ENCODE results near the gene HTT.

DNA sequence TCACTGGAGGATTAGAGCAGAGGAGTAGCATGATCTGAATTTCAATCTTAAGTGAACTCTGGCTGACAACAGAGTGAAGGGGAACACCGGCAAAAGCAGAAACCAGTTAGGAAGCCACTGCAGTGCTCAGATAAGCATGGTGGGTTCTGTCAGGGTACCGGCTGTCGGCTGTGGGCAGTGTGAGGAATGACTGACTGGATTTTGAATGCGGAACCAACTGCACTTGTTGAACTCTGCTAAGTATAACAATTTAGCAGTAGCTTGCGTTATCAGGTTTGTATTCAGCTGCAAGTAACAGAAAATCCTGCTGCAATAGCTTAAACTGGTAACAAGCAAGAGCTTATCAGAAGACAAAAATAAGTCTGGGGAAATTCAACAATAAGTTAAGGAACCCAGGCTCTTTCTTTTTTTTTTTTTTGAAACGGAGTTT lies 5.2 kb downstream of the HTT start:
- TF ChIP-seq, protein P1, sequence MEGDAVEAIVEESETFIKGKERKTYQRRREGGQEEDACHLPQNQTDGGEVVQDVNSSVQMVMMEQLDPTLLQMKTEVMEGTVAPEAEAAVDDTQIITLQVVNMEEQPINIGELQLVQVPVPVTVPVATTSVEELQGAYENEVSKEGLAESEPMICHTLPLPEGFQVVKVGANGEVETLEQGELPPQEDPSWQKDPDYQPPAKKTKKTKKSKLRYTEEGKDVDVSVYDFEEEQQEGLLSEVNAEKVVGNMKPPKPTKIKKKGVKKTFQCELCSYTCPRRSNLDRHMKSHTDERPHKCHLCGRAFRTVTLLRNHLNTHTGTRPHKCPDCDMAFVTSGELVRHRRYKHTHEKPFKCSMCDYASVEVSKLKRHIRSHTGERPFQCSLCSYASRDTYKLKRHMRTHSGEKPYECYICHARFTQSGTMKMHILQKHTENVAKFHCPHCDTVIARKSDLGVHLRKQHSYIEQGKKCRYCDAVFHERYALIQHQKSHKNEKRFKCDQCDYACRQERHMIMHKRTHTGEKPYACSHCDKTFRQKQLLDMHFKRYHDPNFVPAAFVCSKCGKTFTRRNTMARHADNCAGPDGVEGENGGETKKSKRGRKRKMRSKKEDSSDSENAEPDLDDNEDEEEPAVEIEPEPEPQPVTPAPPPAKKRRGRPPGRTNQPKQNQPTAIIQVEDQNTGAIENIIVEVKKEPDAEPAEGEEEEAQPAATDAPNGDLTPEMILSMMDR (IDR thresholded peaks at IDR 0.05) = no peak
- TF ChIP-seq POLR2AphosphoS5 (IDR thresholded peaks at IDR 0.05) (no peak), POLR2A (IDR thresholded peaks at IDR 0.05) (no peak), EP300 (IDR thresholded peaks at IDR 0.05) (no peak)

Data from suprapubic skin (tissue), 4 donors.